H1 (cell line): ENCODE measurements around the gene CEP76. TPM values are rescaled to one million over a fixed set of nuclear protein-coding genes. Genes with fewer than 3 reads are reported as not detected.

Experiments used
- CHD7 ChIP-seq: fragments of 300-600 bp; sonication (generic); IDR thresholded peaks from 2 replicates; pipeline ENCODE4 v1.7.1; 2012; ENCODE audit warnings: low read length, moderate library complexity, mild to moderate bottlenecking, inconsistent platforms; ENCODE audit not compliant: insufficient replicate concordance
- POLR2AphosphoS5 ChIP-seq: IDR thresholded peaks from 2 replicates; pipeline ENCODE4 v1.6.1; 2011; ENCODE audit warnings: low read depth, low read length
- RBBP5 ChIP-seq: IDR thresholded peaks from 2 replicates; pipeline ENCODE4 v1.7.1; 2012; ENCODE audit warnings: low read depth, mild to moderate bottlenecking, inconsistent platforms, low read length, moderate library complexity, borderline replicate concordance
- RFX5 ChIP-seq: IDR thresholded peaks from 2 replicates; pipeline ENCODE4 v1.6.1; 2011; ENCODE audit warnings: low read depth, low read length, improper control_type of control experiment, borderline replicate concordance
- SRF ChIP-seq: IDR thresholded peaks from 2 replicates; pipeline ENCODE4 v1.6.1; 2011; ENCODE audit warnings: mild to moderate bottlenecking, low read depth, low read length, moderate library complexity
- TAF7 ChIP-seq: optimal IDR thresholded peaks from 2 replicates; pipeline ENCODE3; 2011; ENCODE audit warnings: low read depth, mild to moderate bottlenecking, inconsistent platforms, low read length, moderate library complexity, borderline replicate concordance
- polyA plus RNA-seq, 7 experiments: library from polyadenylated mRNA; depleted of rRNA in 3 of 7; stranded (reverse) in 5 of 7; unstranded in 2 of 7; fragments of >200 nt in 5 of 7; fragments of 200-250 nt in 2 of 7; gene quantifications; 1 replicate in 5 of 7; 2 replicates in 1 of 7; 4 replicates in 1 of 7; pipeline versions ENCODE4 v1.2.1 to v1.2.3, GENCODE V29; 2011 to 2013; ENCODE audit warnings: missing spikeins in 2 of 7, mixed read lengths in 2 of 7
- total RNA-seq: library from RNA; stranded (reverse); fragmentation: NEBNext Ultra II Directional; extraction: Animal tissue kit (Norgen Biotek cat#: 25700); gene quantifications from 2 replicates; pipeline ENCODE4 v1.2.1, GENCODE V29; 2021
- TF ChIP-seq, protein P1 (sequence below), 3 experiments: IDR thresholded peaks; 1 replicate in 2 of 3; 2 replicates in 1 of 3; pipeline versions ENCODE4 v1.5.1 to v1.6.1; 2011; ENCODE audit warnings: low read length in 3 of 3, mild to moderate bottlenecking in 3 of 3, inconsistent platforms in 2 of 3, low read depth in 1 of 3, moderate library complexity in 1 of 3; ENCODE audit not compliant: insufficient read depth in 1 of 3; ENCODE audit errors: control extremely low read depth in 1 of 3

CEP76 gene
- total and polyA plus RNA-seq, 2 of the 8 experiments (the other 6 are each of a cell fraction or from before 2014, with no cell fraction given), result 9.0 to 18.1 TPM

DNA sequence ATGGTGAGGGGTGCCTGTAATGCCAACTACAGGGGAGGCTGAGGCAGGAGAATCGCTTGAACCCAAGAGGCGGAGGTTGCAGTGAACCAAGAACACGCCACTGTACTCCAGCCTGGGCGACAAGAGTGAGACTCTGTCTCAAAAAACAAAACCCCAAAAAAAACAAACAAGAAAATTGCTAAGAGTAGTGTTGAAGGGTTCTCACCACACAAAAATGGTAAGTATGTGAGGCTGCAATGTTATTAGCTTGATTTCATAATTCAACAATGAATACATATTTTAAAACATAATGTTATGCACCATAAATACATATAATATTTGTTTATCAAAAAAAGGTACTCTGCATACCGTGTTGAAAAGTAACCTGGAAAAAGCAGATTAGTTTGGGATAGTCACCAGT lies 46.1 kb upstream of the CEP76 start (continued):
- TF ChIP-seq CHD7, result no peak
- TF ChIP-seq TAF7, result no peak
- TF ChIP-seq SRF, result no peak
- no peak for TF ChIP-seq POLR2AphosphoS5
- TF ChIP-seq RBBP5, result no peak
- TF ChIP-seq RFX5, result no peak
- TF ChIP-seq, protein P1, sequence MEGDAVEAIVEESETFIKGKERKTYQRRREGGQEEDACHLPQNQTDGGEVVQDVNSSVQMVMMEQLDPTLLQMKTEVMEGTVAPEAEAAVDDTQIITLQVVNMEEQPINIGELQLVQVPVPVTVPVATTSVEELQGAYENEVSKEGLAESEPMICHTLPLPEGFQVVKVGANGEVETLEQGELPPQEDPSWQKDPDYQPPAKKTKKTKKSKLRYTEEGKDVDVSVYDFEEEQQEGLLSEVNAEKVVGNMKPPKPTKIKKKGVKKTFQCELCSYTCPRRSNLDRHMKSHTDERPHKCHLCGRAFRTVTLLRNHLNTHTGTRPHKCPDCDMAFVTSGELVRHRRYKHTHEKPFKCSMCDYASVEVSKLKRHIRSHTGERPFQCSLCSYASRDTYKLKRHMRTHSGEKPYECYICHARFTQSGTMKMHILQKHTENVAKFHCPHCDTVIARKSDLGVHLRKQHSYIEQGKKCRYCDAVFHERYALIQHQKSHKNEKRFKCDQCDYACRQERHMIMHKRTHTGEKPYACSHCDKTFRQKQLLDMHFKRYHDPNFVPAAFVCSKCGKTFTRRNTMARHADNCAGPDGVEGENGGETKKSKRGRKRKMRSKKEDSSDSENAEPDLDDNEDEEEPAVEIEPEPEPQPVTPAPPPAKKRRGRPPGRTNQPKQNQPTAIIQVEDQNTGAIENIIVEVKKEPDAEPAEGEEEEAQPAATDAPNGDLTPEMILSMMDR (IDR thresholded peaks at IDR 0.05; ENCODE audit: control extremely low read depth in 1 of 3, insufficient read depth in 1 of 3, low read depth in 1 of 3, low read length in 3 of 3), result no peak
